ENCODE data around the gene ZNF90.
"Not testable (repeated sequence)": the region's sequence is repeated elsewhere in the genome, so short reads cannot be mapped to it uniquely, and the experiment has no call there.

DNA sequence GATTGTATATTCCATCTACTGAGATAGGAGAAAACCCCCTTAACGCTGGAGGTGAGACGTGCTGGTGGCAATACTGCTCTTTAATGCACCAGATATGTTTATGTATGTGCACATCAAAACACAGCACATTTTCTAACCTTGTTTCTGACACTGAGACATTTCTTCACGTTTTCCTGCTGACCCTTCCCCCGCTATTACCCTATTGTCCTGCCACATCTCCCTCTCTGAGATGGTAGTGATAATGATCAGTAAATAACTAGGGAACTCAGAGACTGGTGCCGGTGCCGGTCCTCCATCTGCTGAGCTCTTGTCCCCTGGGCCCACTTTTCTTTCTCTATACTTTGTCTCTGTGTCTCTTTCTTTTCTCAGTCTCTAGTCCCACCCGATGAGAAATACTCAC lies 5.1 kb downstream of the ZNF90 start:
- TF ChIP-seq, protein P1, sequence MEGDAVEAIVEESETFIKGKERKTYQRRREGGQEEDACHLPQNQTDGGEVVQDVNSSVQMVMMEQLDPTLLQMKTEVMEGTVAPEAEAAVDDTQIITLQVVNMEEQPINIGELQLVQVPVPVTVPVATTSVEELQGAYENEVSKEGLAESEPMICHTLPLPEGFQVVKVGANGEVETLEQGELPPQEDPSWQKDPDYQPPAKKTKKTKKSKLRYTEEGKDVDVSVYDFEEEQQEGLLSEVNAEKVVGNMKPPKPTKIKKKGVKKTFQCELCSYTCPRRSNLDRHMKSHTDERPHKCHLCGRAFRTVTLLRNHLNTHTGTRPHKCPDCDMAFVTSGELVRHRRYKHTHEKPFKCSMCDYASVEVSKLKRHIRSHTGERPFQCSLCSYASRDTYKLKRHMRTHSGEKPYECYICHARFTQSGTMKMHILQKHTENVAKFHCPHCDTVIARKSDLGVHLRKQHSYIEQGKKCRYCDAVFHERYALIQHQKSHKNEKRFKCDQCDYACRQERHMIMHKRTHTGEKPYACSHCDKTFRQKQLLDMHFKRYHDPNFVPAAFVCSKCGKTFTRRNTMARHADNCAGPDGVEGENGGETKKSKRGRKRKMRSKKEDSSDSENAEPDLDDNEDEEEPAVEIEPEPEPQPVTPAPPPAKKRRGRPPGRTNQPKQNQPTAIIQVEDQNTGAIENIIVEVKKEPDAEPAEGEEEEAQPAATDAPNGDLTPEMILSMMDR (IDR thresholded peaks at IDR 0.05; ENCODE audit: insufficient read depth, low read depth, low read length), result not testable (repeated sequence)
- TF ChIP-seq EZH2 (IDR thresholded peaks at IDR 0.05; ENCODE audit: insufficient read depth, low read length), result not testable (repeated sequence)

All from astrocyte (in vitro differentiated cells and primary cell).